22Rv1 (cell line): Measurements from ENCODE around the gene TMEM87A.

Experiments used
- ZFX ChIP-seq: fragments of 450-650 bp; IDR thresholded peaks from 2 replicates; pipeline ENCODE4 v1.6.1; 2017; ENCODE audit warnings: antibody characterized with exemption, borderline replicate concordance
- TF ChIP-seq, protein P1 (sequence below): fragments of 450-650 bp; IDR thresholded peaks from 2 replicates; pipeline ENCODE4 v1.5.1; 2017; ENCODE audit warnings: mild to moderate bottlenecking

- TF ChIP-seq, protein P1, sequence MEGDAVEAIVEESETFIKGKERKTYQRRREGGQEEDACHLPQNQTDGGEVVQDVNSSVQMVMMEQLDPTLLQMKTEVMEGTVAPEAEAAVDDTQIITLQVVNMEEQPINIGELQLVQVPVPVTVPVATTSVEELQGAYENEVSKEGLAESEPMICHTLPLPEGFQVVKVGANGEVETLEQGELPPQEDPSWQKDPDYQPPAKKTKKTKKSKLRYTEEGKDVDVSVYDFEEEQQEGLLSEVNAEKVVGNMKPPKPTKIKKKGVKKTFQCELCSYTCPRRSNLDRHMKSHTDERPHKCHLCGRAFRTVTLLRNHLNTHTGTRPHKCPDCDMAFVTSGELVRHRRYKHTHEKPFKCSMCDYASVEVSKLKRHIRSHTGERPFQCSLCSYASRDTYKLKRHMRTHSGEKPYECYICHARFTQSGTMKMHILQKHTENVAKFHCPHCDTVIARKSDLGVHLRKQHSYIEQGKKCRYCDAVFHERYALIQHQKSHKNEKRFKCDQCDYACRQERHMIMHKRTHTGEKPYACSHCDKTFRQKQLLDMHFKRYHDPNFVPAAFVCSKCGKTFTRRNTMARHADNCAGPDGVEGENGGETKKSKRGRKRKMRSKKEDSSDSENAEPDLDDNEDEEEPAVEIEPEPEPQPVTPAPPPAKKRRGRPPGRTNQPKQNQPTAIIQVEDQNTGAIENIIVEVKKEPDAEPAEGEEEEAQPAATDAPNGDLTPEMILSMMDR = no peak
- TF ChIP-seq ZFX = no peak
Observed at GRCh38 chr15:42185801-42186200, 87.4 kb downstream of the TMEM87A start.
